HG02610 (cell line): Measurements from ENCODE around the gene KIF9.
"Not testable (repeated sequence)": the region's sequence is repeated elsewhere in the genome, so short reads cannot be mapped to it uniquely, and the experiment has no call there.

Experiments
- ATAC-seq: cut with Tn5 transposase; IDR thresholded peaks from one replicate; pipeline ENCODE4 v1.9.1; 2021; ENCODE audit warnings: mild to moderate bottlenecking, moderate library complexity; ENCODE audit not compliant: unreplicated experiment

Gene KIF9, protein sequence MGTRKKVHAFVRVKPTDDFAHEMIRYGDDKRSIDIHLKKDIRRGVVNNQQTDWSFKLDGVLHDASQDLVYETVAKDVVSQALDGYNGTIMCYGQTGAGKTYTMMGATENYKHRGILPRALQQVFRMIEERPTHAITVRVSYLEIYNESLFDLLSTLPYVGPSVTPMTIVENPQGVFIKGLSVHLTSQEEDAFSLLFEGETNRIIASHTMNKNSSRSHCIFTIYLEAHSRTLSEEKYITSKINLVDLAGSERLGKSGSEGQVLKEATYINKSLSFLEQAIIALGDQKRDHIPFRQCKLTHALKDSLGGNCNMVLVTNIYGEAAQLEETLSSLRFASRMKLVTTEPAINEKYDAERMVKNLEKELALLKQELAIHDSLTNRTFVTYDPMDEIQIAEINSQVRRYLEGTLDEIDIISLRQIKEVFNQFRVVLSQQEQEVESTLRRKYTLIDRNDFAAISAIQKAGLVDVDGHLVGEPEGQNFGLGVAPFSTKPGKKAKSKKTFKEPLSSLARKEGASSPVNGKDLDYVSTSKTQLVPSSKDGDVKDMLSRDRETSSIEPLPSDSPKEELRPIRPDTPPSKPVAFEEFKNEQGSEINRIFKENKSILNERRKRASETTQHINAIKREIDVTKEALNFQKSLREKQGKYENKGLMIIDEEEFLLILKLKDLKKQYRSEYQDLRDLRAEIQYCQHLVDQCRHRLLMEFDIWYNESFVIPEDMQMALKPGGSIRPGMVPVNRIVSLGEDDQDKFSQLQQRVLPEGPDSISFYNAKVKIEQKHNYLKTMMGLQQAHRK

DNA sequence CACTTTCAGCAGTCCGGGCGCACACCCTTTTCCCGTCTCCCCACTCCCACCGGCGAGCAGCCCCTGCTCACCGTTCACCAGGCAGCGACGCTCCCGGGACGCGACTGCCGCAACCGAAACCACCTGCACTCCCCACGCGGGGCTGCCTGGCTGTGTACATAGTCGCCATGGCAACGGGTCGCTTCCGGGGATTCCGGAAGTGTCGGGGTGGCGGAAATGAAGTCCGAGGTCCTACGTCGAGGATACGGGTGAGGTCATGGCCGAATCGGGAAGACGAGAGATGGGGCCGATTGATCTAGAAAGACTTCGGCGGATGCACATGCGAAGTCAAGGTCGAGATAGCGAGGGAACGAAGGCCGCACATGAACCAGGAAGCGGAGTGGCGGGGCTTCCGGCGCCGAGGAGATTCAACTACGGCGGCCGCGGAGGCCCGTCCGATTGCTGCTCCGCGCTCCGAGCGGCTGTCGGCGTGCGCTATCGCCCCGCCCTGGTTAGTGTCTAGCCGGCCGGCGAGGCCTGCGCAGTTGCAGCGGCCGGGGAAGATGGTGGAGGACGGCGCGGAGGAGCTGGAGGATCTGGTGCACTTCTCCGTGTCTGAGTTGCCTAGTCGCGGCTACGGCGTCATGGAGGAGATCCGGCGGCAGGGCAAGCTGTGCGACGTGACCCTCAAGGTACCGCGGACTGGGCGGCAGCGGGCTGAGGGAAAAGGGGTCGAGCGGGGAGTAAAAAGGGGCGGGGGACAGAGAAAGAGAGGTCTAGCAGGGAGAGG is at the start of gene KIF9, which contains the start of gene KLHL18:
KIF9 (minus strand) TSS at position 376 of the 769 bp plus-strand sequence. CDS start 5,425 bp downstream, outside the sequence.
KLHL18 (plus strand) TSS at position 521 of the 769 bp plus-strand sequence; CDS start at position 543, 22 bp downstream.
- ATAC-seq: peak; percentile 72

DNA sequence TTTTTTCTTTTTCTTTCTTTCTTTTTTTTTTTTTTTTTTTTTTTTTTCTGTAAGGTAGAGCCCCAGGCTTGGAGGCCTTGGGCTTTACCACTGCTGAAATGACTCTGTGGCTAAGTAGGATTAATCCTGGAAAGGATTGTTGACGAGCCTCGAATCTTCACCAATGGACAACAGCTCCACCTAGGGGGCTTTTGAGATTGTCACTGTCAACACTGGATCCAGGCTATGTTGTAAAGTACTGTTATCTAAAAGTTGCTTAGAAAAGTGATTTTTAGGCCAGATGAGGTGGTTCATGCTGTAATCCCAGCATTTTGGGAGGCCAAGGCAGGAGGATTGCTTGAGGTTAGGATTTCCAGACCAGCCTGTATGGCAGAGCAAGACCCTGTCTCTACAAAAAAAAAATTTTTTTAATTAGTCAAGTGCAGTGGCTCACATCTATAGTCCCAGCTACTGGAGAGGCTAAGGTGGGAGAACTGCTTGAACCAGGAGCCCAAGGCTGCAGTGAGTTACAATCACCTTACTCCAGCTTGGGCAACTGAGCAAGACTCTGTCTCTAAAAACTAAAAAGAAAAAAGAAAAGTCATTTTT is 41.8 kb upstream of the KIF9 start:
- no peak for ATAC-seq

DNA sequence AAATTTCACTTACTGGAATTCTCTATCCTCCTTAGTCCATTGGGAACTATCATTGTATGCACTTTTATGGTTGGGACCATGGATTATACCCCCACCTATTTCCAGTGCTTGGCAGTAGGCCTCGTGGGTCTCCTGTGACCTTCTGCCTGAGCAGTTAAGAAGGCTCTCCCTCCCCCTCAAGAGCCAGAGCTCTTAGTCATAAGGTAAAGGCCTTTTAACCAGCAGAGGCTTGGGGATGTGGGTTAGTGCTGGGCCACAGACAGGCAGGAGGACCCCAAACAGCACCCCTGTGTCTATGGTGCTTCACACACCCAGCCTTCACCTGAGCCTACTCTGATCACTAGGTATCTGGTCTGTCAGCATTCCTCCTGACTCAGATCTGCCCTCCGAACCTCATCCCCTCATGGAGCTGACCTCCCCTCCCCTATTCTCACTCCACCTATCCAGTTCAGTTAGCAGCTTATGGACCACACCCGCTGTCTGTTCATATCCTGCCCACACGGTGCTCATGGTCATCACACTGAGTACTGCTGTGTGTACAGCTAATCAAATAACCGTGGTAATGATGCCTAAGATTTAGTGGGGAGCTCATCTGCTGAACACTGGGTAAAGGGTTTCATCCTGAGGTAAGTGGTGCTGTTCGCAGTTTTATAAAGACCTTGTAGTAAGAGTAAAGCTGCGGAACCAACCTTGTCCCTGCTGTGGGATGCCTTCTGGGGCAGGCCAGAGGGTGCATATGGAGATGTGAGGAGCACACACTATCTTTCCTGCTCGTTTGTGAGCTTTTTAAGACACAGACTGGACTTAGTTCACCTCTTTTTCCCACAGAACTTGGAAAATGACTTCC is 41.1 kb upstream of the KIF9 start:
- no peak for ATAC-seq

DNA sequence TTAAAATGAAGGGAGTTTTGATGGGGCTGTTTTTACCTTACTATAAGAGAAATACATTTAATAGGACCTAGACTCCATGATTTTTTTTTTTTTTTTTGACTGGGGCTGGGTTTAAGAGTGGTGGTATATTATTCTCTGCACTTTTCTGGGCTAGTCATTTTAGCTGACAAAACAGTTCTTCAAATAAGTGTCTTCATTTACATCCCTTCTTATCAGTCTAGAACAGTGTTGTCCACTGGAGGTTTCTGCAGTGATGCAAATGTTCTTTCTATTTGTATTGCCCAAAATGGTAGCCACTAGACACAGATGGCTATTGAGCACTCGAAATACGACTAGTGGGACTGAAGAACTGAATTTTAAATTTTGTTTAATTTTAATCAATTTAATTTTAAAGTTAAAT is 37.4 kb upstream of the KIF9 start:
- no peak for ATAC-seq

DNA sequence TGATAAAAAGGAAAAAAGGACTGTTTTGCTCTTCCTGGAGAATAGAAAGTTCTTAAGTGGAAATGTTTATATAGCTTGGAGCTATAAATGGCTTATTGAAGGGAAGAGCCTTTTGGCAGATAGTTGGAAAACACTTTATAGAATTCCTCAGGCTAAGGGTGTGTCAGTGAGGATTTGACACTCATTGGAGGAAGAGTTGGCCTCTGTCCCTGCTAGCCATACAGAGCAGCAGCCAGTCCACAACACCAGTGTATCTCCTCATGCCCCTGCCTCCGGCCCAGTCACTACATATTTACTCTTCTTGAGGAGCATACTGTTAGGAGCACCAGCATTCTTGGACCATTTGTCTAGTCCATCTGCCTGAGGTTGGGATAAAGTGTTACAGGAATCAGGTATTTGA is 36.3 kb upstream of the KIF9 start:
- ATAC-seq: no peak

DNA sequence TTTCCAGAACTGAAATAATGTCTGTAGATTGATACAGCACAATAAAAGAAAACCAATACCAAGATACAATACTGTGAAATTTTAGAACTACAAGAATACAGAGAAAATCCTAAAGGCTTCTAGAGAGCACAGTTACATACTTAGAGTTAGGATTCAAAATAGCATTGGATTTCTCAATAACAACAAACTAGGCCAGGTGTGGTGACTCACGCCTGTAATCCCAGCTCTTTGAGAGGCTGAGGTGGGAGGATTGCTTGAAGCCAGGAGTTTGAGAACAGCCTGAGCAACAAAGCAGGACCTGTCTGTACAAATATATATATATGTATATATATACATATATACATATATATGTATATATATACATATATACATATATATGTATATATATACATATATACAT is 33.6 kb upstream of the KIF9 start:
- not testable (repeated sequence) for ATAC-seq

DNA sequence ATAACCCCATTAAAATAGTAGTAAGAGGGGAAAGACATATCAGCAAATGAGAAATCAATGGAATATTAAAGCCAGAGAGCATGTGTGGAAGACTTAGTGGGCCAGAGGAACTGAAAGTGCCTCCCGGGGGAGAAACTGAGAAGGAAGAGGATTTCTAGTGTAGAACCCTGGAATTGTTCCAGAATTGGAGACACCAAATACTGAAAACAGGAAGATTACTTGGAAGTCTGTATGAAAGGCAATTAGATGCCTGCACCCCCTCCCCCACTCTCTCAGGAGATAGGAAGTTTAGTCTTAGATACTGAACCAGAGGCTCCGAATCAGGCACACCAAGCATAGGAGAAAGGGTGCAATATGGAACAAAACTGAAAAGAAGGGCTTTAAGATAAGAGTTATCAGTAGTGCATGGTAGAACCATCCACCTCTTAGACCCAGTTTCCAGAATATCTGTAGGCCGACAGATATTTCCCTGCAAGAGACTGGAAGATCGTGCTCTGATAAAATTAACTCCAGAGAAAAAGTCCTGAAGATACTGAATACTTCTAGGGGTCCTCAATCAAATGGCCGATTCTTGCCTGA is 32.6 kb upstream of the KIF9 start:
- ATAC-seq: no peak

DNA sequence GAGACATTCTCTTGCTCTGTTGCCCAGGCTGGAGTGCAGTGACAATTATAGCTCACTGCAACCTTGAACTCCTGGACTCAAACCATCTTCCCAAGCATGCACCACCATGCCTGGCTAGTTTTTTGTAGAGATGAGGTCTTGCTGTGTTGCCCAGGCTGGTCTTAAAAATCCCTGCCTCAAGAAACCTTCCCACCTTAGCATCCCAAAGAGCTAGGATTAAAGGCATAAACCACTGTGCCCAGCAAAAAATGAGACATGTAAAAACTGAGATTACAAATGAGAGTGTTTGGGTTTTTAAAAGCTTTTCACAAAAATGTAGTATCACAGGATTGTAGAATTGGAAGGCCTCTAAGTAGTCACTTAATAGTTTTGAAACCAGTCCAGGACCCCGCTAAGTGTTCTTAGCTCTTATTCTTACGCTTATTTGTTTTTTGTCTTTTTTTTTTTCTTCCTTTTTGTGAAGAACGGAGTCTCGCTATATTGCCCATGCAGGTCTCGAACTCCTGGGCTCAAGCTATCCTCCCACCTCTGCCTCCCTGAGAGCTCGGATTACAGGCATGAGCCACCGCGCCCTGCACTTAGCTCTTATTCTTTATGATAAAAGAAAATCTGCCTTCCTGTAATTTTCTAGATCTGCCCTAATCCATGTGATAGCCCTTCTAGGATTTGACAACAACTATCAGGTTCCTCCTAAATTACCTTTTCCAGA is 31.6 kb upstream of the KIF9 start:
- no peak for ATAC-seq

DNA sequence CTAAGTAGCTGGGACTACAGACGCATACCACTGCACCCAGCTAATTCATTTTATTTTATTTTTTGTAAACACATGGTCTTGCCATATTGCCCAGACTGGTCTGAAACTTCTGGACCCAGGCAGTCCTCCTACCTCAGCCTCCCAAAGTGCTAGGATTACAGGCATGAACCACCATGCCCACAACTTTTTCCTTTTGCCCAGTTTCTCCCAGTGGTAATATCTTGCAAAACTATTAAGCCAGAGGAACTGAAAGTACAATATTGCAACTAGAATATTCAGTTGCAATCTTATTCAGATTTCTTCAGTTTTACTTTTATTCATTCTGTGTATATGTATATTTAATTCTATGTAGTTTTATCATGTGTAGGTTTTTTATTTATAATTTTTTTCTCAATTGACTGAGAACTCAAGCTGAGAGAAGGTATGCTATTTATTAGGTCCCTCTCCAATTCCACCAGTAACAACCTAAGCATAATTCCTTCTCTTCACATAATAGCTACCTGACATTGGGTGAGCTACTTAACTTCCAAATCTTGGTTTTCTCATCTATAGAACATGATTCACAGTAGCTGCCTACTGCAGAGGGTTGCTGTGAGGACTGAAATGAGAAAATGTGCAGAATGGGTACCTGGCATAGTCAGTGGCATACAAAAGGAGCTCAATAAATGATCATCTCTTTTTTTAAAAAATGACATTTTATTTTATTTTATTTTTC is 30.9 kb upstream of the KIF9 start:
- ATAC-seq: no peak

DNA sequence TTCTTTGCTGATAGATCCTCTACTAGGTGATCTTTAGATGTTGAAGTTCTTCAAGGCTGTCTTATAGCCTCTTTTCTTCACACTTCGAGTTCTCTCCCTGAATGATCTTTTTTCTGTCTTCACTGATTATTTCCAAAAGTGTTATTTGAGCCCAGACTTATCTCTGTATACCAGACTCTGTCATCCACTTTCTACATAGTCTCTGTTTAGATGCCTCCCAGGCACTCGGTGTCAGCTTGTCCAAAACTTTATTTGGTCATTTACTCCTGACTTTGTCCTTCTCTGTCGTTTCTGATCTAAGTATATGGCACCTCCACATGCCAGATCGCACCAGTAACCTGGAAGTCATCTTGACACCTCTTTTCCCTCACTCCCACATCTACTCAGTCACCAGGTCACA is 27.8 kb upstream of the KIF9 start:
- no peak for ATAC-seq

DNA sequence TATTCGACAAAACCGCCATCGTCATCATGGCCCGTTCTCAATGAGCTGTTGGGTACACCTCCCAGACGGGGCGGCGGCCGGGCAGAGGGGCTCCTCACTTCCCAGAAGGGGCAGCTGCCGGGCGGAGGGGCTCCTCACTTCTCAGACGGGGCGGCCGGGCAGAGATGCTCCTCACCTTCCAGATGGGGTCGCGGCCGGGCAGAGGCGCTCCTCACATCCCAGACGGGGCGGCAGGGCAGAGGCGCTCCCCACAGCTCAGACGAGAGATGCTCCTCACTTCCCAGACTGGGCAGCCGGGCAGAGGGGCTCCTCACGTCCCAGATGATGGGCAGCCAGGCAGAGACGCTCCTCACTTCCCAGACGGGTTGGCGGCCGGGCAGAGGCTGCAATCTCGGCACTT is 26.6 kb upstream of the KIF9 start:
- ATAC-seq: not testable (repeated sequence)

DNA sequence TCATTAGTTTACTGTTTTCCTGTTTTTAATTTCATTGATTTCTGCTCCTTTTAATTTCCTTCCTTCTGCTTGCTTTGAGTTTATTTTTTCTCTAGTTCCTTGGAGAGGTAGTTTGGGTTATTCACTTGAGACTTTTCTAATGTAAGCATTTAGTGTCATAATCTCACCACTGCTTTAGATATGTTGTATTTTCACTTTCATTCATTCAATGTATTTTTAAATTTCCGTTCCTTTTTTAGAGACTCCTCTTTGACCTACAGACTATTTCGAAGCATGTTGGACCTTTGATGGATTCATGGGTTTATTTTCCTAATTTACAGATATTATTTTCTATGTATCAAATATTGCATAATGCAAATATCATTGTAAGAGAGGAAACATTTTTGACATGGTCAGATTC is 23.4 kb upstream of the KIF9 start:
- no peak for ATAC-seq

DNA sequence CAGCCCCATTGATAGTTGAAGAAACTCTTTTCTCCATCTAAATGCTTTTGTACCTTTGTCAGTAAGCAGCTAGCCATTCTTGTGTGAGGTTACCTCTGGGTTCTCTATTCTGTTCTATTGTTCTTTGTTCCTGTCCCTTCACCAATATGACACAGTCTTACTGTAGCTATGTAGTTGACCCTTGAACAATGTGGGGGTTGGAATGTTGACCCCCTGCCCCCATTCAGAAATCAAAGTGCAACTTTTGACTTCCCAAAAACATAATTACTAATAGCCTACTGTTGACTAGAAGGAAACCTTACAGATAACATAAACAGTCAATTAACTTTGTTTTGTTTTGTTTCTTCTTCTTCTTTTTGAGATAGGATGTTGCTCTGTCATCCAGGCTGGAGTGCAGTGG is 18.9 kb upstream of the KIF9 start:
- ATAC-seq: no peak

DNA sequence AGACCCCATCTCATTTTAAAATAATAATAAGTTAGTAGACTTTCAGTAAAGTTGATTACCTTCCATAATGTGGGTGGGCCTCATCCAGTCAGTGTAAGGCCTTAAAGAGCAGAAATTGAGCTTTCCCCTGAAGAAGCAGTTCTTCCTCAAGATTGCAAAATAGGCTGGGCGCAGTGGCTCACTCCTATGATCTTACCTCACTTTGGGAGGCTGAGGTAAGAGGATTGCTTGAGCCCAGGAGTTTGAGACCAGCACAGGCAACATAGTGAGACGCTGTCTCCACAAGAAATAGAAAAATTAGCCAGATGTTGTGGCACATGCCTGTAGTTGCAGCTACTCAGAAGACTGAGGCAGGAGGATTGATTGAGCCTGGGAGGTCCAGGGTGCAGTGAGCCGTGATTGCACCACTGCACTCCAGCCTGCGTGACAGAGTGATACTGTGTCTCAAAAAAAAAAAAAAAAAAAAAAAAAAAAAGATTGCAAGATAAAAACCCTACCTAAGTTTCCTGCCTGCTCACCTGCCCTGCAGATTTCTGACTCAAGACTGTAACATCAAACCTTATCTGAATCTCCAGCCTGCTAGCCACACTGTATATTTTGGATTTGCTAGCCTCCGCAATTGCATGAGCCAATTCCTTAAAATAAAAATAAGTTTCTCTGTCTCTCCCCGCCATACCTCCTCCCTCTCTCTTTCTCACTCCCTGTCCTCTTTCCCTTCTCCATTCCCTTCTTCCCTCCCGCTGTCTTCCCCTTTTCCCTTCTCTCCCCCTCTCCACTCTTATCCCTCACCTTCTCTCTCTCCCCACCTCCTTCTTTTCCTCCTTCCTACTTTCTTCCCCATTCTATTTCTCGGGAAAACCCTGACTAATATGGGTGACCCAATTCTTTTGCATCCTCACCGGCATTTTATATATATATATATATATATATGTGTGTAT is 17.1 kb upstream of the KIF9 start:
- no peak for ATAC-seq

DNA sequence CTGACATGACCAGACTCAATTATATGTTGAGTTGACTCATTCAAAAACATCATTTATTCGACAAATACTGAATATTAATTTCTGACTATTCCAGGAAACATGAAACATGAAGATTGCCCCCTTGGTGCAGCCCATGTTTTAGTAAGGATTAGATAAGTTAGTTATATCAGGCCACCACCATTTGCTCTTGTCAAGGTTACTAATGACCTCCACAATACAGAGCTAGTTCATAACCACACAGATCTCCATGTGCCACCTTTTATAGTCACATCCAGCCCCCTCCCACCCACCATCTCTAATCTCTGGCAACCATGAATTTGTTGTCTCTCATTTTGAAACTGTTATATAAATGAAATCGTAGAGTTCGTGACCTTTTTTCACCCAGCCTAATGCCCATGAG is 15.8 kb upstream of the KIF9 start:
- ATAC-seq: no peak

DNA sequence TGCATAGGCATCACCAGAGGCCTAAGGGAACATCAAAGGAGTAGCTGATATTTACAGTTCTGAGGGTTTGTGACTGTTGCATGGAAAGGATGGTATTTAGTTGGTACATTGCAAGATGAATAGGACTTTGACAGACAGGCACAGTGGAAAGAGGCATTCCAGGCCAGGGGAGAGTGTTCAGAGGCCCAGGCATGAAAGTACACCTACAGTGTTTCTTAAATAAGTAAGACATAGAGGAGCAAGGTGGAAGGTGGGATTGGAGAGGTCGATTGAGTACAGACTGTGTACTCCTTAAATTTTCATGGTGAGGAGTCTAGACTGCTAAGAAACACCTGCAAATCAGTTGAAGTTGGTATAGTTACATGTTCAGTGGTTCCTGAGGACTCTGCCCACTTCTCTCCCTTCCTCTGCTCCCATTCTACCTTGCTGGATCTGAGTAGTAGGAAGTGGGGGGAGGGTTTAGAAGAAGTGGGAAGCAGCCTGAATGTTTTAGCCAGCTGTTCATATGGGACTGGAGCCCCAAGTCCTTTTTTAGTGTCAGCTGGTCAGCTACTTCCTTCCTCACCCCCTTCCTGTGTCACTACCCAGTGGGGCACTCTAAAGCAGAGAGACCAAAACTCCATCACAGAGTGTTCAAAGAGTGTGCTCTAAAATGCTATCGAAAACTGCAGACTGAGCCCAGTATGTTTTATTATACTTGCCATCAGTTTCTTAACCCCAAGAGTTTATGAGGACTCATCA is 14.1 kb upstream of the KIF9 start:
- ATAC-seq: no peak

DNA sequence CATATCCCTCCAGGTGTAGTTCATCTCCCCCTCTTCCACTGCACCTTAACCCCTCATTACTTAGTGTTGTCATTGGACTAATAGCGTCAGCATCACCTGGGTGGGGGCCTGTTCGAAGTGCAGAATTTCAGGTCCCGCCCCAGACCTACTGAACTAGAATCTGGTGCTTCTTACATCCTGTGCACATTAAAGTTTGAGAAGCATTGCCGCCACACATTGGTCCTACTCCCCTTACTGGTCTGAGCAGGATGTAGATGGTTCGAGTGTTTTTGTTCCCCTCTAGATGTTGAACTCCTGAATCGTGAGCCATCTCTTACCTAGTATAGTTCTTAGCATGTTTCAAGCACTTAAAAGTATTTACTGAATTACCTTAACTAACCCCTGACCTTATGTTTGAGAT is 13.4 kb upstream of the KIF9 start:
- ATAC-seq: no peak
